ENCODE results near the gene ANXA11. TPM values are rescaled to one million over a fixed set of nuclear protein-coding genes. Genes with fewer than 3 reads are reported as not detected.

The ANXA11 gene
- total RNA-seq, 1 experiment from 2014 or later = 181 TPM

DNA sequence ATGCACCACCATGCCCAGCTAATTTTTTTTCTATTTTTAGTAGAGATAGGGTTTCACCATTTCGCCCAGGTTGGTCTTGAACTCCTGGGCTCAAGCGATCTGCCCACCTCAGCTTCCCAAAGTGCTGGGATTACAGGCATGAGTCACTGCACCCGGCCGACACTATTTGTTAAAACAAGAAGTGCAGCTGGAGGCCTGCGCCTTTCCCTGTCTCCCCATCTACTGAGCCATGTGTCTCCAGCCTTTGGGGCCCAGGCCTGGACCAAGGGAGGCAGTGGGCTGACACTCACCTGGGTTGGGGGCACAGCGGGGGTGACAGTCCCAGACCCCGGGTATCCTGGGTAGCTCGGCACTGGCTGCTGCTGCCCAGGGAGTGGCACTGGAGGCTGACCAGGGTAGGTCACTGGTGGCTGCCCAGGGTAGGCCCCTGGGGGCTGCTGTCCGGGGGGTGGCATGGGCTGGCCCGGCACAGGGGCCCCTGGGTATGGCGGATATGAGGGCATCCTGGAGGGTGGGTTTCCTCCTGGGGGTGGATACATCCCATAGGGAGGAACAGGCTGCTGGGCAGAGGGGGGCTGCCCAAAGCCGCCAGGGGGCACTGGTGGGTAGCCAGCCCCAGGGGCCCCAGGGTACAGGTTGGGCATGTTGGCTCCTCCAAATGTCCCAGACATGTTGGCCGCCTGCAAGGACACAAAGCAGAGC lies 36.5 kb downstream of the ANXA11 start:
- Histone ChIP-seq H3K27me3 (ENCODE audit: insufficient read depth, low read length) (no peaks in the 10 kb centered on the region), H3K79me2 (ENCODE audit: insufficient read depth, low read length) (peaks cover 83% of the 10 kb centered on the region), H4K20me1 (ENCODE audit: insufficient read depth) (peaks cover 3% of the 10 kb centered on the region; the same call in 1 of the 2 replicates), H3K27ac (ENCODE audit: low read depth, low read length) (no peak overlapping the region), H3K4me2 (ENCODE audit: low read length) (no peak overlapping the region), H3K9ac (ENCODE audit: low read length) (no peak overlapping the region), H3K9me3 (ENCODE audit: control insufficient read depth in 1 of 2, insufficient read depth in 1 of 2, low read depth in 1 of 2, low read length in 2 of 2) (no peaks in the 10 kb centered on the region), H2AFZ (ENCODE audit: low read depth, low read length, poor library complexity, severe bottlenecking) (no peak overlapping the region), H3K9me2 (ENCODE audit: insufficient read depth) (no peaks in the 10 kb centered on the region), H3K36me3 (ENCODE audit: control insufficient read depth in 1 of 2, insufficient read depth in 2 of 2, low read length in 2 of 2) (peaks cover 2 to 42% of the 10 kb centered on the region in 2 experiments; a peak in 3 of 4 replicates), H3K4me3 (replicated peaks in 1 of 2; ENCODE audit: low read depth in 1 of 2, low read length in 2 of 2) (no peak overlapping the region), H3K4me1 (ENCODE audit: control insufficient read depth in 1 of 2, insufficient read depth in 2 of 2, low read length in 2 of 2) (peaks cover 5 to 40% of the 10 kb centered on the region in 2 experiments; a peak in 2 of 4 replicates)
- peak in 2 of 3 experiments; percentile 27 to 40; a peak in 3 of 6 replicates for TF ChIP-seq CTCF (IDR thresholded peaks at IDR 0.05 in 2 of 3, conservative IDR thresholded peaks at IDR 0.05 in 1 of 3; ENCODE audit: borderline replicate concordance in 1 of 3, insufficient read depth in 1 of 3, low read depth in 2 of 3, low read length in 2 of 3)
- peak; percentile 33 for TF ChIP-seq RAD21 (IDR thresholded peaks at IDR 0.05; ENCODE audit: low read depth)
- TF ChIP-seq, protein P1, sequence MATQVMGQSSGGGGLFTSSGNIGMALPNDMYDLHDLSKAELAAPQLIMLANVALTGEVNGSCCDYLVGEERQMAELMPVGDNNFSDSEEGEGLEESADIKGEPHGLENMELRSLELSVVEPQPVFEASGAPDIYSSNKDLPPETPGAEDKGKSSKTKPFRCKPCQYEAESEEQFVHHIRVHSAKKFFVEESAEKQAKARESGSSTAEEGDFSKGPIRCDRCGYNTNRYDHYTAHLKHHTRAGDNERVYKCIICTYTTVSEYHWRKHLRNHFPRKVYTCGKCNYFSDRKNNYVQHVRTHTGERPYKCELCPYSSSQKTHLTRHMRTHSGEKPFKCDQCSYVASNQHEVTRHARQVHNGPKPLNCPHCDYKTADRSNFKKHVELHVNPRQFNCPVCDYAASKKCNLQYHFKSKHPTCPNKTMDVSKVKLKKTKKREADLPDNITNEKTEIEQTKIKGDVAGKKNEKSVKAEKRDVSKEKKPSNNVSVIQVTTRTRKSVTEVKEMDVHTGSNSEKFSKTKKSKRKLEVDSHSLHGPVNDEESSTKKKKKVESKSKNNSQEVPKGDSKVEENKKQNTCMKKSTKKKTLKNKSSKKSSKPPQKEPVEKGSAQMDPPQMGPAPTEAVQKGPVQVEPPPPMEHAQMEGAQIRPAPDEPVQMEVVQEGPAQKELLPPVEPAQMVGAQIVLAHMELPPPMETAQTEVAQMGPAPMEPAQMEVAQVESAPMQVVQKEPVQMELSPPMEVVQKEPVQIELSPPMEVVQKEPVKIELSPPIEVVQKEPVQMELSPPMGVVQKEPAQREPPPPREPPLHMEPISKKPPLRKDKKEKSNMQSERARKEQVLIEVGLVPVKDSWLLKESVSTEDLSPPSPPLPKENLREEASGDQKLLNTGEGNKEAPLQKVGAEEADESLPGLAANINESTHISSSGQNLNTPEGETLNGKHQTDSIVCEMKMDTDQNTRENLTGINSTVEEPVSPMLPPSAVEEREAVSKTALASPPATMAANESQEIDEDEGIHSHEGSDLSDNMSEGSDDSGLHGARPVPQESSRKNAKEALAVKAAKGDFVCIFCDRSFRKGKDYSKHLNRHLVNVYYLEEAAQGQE (IDR thresholded peaks at IDR 0.05; ENCODE audit: low read depth) = no peak
- intact Hi-C loops (cut with micrococcal nuclease) = no loop called here
- DNase-seq (ENCODE audit: low read depth, low spot score) (no peak), ATAC-seq (peak; percentile 49)
- CTCF ChIA-PET = no interaction called here
- POLR2A ChIA-PET = no interaction called here
- RAD21 ChIA-PET (ENCODE audit: low non-redundant PET in 1 of 2, low total read pairs in 2 of 2, uncharacterized antibody in 2 of 2, unreplicated experiment in 2 of 2) = no interaction called here
- BruUV-seq (replicated peaks) = no TSS peak

Measured in HCT116 (cell line).